Measurements from ENCODE around the gene FOXR2. TPM values are rescaled to one million over a fixed set of nuclear protein-coding genes. Genes with fewer than 3 reads are reported as not detected.

The FOXR2 gene
- total RNA-seq, 4 donors from 2014 or later, result not detected

GRCh38 chrX:55659931-55660330 is 36.7 kb downstream of the FOXR2 start:
- TF ChIP-seq CTCF (IDR thresholded peaks at IDR 0.05), result no peak
- TF ChIP-seq POLR2A (IDR thresholded peaks at IDR 0.05), result no peak
- no peaks in the 10 kb centered on the region for H3K27me3 ChIP-seq
- DNase-seq, result no peak
- H3K4me3 ChIP-seq, result no peak overlapping the region
- H3K36me3 ChIP-seq, result no peaks in the 10 kb centered on the region
- no peak overlapping the region for H3K27ac ChIP-seq
- H3K9me3 ChIP-seq, result no peaks in the 10 kb centered on the region
- no peaks in the 10 kb centered on the region for H3K4me1 ChIP-seq

GRCh38 chrX:55663584-55663983 is 40.4 kb downstream of the FOXR2 start:
- no peak for TF ChIP-seq CTCF (IDR thresholded peaks at IDR 0.05)
- no peak for TF ChIP-seq POLR2A (IDR thresholded peaks at IDR 0.05)
- H3K4me1 ChIP-seq, result no peaks in the 10 kb centered on the region
- DNase-seq, result no peak
- H3K27ac ChIP-seq, result no peak overlapping the region
- no peaks in the 10 kb centered on the region for H3K9me3 ChIP-seq
- H3K4me3 ChIP-seq, result no peak overlapping the region
- no peaks in the 10 kb centered on the region for H3K27me3 ChIP-seq
- no peaks in the 10 kb centered on the region for H3K36me3 ChIP-seq

- Histone ChIP-seq H3K4me3 (no peak overlapping the region), H3K4me1 (no peaks in the 10 kb centered on the region), H3K27ac (no peak overlapping the region), H3K36me3 (no peaks in the 10 kb centered on the region), H3K27me3 (no peaks in the 10 kb centered on the region), H3K9me3 (no peaks in the 10 kb centered on the region)
- DNase-seq, result no peak
- no peak for TF ChIP-seq POLR2A (IDR thresholded peaks at IDR 0.05)
- TF ChIP-seq CTCF (IDR thresholded peaks at IDR 0.05), result no peak
Observed at GRCh38 chrX:55668084-55668483, 44.9 kb downstream of the FOXR2 start.

Small RNA genes within 50 kb of the gene (small RNA-seq; reads per million reads assigned to genes)
- 0 reads per million in 2 donors for gene RF00019

Other genes with a start within 250 kb of the FOXR2 start
- gene MAGEH1, start 171.3 kb upstream of the FOXR2 start, total RNA-seq, result 1 to 10 TPM; 1.1 to 6.6 (median 3.1) TPM
- gene USP51, start 133.6 kb upstream of the FOXR2 start, total RNA-seq, result under 1 TPM; 0.18 to 0.83 (median 0.54) TPM
- gene RRAGB, start 94.3 kb downstream of the FOXR2 start, total RNA-seq, result 100 to 1,000 TPM in 1 of 4 donors, 10 to 100 TPM in 3; 12.4 to 129 (median 42.8) TPM

All from Peyer's patch (tissue), 4 donors.